Tongue (tissue), 2 donors: ENCODE results near the gene DENND5A. TPM values are rescaled to one million over a fixed set of nuclear protein-coding genes. Genes with fewer than 3 reads are reported as not detected.
"Not testable (repeated sequence)": the region's sequence is repeated elsewhere in the genome, so short reads cannot be mapped to it uniquely, and the experiment has no call there.

Experiments used
- DNase-seq: peaks from one replicate; pipeline ENCODE4 v3.0.0-alpha.2; 2015
- total RNA-seq: library from RNA; depleted of rRNA; stranded (reverse); fragments of >200 nt; gene quantifications from one replicate; pipeline ENCODE4 v1.2.3, GENCODE V29; 2014

Gene DENND5A
- total RNA-seq, 1 donor from 2014 or later = 124 TPM

GRCh38 chr11:9176136-9176535 is 89.0 kb downstream of the DENND5A start:
- no peak for DNase-seq

DNA sequence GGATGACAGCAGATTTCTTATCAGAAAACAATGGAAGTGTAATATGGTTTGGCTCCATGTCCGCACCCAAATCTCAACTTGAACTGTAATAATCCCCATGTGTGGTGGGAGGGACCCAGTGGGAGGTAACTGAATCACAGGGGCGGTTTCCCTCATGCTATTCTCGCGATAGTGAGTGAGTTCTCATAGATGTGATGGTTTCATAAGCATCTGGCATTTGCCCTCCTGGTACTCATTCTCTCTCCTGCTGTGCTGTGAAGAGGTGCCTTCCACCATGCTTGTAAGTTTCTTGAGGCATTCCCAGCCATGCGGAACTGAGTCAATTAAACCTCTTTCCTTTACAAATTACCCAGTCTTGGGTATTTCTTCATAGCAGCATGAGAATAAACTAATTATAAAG is 92.8 kb downstream of the DENND5A start:
- no peak for DNase-seq

DNA sequence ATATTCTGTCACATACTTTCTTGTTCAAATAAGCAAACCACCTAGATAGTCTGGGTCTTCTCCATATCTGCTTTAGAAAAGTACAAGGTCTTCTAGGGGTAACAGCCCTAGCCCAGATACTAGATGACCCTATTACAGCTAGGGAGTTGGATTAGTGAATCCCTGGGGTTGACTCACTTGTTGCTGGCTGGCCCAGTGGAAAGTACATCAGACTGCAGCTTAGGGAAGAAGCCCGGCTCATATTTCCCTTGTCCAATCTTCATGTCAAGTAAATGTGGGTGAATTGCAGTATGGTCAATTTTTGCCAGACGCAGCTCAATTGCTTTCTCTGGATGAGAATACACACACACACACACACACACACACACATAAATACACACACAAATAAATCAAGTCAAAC is 94.7 kb downstream of the DENND5A start:
- no peak for DNase-seq

DNA sequence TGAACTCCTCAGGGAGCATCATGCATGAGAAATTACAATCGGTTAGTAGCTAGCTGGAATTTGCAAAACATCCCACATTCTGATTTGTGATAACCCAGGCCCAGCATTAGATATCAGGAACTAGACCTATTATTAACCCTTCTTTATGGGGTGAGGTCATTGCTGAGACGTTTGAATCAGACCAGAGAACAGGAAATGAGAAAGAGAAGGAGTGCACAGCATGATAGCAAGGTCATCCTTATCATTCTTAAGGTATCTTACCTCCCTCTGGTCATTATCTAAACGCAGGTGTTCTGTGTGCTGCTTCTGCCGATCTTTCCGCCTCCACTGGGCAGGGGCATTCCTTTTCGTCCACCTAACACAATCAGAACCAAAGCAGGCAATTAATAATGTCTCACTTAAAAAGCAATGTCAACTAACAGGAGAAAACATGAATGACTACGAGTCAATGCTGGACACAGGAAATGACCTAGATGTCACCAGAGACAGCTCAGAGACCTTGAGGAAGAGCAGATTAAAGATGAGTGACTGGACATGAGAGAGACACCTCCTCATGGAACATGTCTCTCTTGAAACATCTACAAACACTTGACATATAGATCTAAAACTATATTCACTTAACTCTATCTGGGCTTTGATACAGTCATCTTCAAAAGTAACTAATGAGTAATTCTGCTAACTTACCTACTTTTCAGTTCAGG is 95.4 kb downstream of the DENND5A start:
- DNase-seq = no peak

DNA sequence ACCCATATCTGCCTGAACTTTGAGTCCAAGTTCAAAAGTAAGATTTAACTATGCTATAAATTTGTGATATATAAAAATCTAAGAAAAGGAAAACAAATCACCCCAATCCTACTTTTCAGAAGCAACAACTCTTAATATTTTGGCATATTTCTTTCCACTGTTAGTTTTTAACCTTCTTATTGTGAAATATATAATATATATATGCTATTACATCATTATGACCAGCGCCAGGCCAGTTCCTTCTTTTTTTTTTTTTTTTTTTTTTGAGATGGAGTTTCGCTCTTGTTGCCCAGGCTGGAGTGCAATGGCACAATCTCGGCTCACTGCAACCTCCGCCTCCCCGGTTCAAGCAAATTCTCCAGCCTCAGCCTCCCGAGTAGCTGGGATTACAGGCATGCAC is 103.2 kb downstream of the DENND5A start:
- not testable (repeated sequence) for DNase-seq

- no peak for DNase-seq
Measured at GRCh38 chr11:9160166-9160565, 105.0 kb downstream of the DENND5A start.

DNA sequence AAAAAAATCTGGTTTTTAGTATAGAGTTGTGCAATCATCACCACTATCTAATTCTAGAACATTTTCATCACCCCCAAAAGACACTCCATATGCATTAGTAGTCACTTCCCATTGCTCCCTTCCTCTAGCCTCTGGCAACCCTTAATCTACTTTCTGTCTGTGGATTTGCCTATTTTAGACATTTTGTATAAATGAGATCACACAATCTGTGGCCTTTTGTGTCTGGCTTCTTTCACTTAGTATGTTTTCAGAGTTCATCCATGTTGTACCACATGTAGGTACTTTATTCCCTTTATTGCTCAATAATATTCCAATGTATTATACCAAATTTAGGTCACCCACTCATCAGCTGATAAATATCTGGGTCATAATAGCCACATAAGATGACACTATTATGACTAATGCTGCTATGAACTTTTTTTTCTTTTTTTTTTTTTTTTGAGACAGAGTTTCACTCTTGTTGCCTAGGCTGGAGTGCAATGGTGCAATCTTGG is 106.2 kb downstream of the DENND5A start:
- DNase-seq = no peak

DNA sequence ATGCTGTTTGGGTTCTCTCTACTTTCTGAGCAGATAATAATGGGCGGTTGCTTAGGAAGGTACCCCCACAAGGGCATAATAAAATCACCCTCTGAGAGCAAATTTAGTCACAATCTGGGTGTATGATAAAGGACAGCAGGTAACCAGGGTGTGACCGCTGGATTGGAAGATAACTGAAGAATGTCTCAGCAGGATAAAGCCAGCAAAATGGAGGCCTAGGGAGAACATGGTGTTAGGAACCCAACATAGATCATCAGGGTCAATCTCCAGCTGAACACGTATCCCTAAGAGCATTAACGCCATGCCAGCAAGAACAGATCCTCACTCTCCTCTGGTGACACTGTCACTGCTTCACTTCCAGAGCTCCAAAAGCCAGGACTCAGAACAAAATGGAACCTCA is 109.2 kb downstream of the DENND5A start:
- no peak for DNase-seq

GRCh38 chr11:9153651-9154050 is 111.5 kb downstream of the DENND5A start:
- DNase-seq = no peak

- no peak for DNase-seq
Measured at GRCh38 chr11:9151631-9152030, 113.5 kb downstream of the DENND5A start.

GRCh38 chr11:9150926-9151325 is 114.2 kb downstream of the DENND5A start:
- no peak for DNase-seq

GRCh38 chr11:9150501-9150900 is 114.6 kb downstream of the DENND5A start:
- no peak for DNase-seq

GRCh38 chr11:9148727-9149126 is 116.4 kb downstream of the DENND5A start:
- DNase-seq = no peak

DNA sequence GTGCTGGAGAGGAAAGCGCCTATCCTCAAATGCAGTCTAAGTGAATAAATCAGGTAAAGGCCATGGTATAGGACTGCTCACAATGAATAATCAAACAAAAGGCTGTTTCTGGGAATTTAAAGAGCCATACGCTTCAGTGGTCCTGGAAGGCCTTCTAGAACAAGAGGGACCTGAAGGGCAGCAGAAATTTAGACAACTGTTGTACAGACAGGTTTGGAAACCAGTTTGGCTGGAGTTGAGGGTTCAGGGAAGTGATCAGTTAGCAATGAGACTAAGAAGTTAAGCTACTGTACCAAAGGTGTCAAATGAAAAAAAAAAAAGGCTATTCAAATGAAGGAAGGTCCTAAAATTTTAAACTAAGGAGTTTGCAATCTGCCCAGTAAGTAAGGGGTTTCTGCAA is 117.1 kb downstream of the DENND5A start:
- no peak for DNase-seq

DNA sequence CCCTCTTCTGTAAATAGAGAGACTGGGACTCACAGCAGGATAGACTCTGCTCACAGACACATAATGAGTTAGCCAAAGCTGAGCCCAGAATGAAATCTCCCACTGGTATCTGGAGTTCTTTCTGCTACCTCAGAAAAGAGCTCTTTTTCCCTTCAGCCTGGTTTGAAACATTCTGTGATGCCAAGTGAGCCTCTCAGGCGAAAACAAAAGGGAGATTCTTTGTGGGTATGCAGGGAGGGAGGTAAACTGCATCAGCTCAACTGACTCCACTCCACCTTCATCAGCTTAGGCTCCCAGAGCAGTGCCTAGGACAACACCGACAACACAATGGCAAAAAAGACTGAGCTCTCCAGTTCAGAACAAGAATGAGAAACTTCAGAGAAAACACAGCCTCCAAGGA is 118.7 kb downstream of the DENND5A start:
- no peak for DNase-seq

DNA sequence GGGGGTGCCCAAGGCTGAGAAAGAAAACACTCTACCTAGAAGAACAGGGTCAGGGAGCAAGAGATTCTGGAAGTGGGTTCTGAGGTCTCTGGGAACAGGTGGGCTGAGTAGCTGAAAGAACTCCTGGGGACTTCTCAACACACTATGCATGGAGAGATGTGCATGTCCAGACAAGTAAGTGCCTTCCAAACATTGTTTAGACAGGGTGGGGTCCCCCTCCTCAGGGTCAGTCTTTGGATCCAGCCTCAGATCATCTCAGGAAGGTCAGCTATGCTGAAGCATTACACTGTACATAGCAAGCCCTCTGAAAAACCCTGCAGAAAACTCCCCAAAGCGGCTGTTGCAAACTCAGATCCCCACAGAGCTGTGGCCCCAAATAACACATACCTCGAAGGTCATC is 119.9 kb downstream of the DENND5A start:
- no peak for DNase-seq

- no peak for DNase-seq
Measured at GRCh38 chr11:9144828-9145227, 120.3 kb downstream of the DENND5A start.

- DNase-seq = no peak
Measured at GRCh38 chr11:9143721-9144120, 121.4 kb downstream of the DENND5A start.

DNA sequence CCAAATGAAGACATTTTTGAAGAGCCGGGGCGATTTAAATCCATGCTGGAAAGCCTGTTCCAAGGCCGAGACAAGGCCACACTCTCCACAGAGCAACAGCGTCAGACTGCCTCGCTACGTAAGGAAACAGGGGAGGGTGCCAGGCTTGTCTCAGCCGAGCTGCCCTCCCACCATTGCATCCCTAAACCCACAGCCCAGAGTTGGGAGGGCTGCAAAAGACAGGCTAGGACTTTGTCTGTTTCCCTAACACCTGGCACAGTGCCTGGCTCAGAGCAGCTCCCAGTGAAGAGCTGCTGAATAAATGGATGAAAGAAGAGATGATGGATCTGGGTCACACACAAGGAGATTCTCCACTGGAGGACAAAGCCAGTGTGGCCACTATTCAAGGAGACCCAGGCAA is 122.4 kb downstream of the DENND5A start:
- no peak for DNase-seq

GRCh38 chr11:9141186-9141585 is 124.0 kb downstream of the DENND5A start:
- DNase-seq = no peak

- no peak for DNase-seq
Measured at GRCh38 chr11:9139628-9140357, 125.4 kb downstream of the DENND5A start.

- DNase-seq = peak; percentile 75
Measured at GRCh38 chr11:9138612-9139579, 126.3 kb downstream of the DENND5A start.

- DNase-seq = no peak
Measured at GRCh38 chr11:9138133-9138453, 127.1 kb downstream of the DENND5A start.
